Epithelial cell of proximal tubule (primary cell): ENCODE results near the gene TRIM25. TPM values are rescaled to one million over a fixed set of nuclear protein-coding genes. Genes with fewer than 3 reads are reported as not detected.
"Not testable (repeated sequence)": the region's sequence is repeated elsewhere in the genome, so short reads cannot be mapped to it uniquely, and the experiment has no call there.

Source experiments
- DNase-seq: peaks from one replicate; pipeline ENCODE4 v3.0.0-alpha.2; 2011; ENCODE audit warnings: low read depth
- H3K4me3 ChIP-seq: 2 replicates; pipeline ENCODE4 v1.5.1; 2011; ENCODE audit warnings: low read depth, mild to moderate bottlenecking, low read length
- CTCF ChIP-seq: conservative IDR thresholded peaks from 2 replicates; pipeline ENCODE4 v1.5.1; 2012; ENCODE audit warnings: low read depth, mild to moderate bottlenecking, low read length
- total RNA-seq: library from RNA; depleted of rRNA; stranded (reverse); fragments of >200 nt; gene quantifications from 2 replicates; pipeline ENCODE4 v1.2.3, GENCODE V29; 2015

Gene TRIM25
- total RNA-seq, 1 donor from 2014 or later: 58.1 TPM

GRCh38 chr17:56945938-56946505, 32.2 kb upstream of the TRIM25 start:
- H3K4me3 ChIP-seq: no peak overlapping the region

GRCh38 chr17:56943505-56944125, 29.8 kb upstream of the TRIM25 start:
- no peak for TF ChIP-seq CTCF
- no peak overlapping the region for H3K4me3 ChIP-seq
- no peak for DNase-seq

More at GRCh38 chr17:56945938-56946505, 32.2 kb upstream of the TRIM25 start:
- TF ChIP-seq CTCF: no peak
- DNase-seq: no peak

GRCh38 chr17:56939869-56940484, 26.1 kb upstream of the TRIM25 start:
- no peak for DNase-seq
- H3K4me3 ChIP-seq: no peak overlapping the region
- TF ChIP-seq CTCF: peak; percentile 74

GRCh38 chr17:56938206-56938605, 24.4 kb upstream of the TRIM25 start:
- DNase-seq, H3K4me3 ChIP-seq: not testable (repeated sequence)

- H3K4me3 ChIP-seq: no peak overlapping the region
- no peak for DNase-seq
- TF ChIP-seq CTCF: no peak
Observed at GRCh38 chr17:56937687-56938086, 23.8 kb upstream of the TRIM25 start.

GRCh38 chr17:56936697-56937322, 23.0 kb upstream of the TRIM25 start:
- no peak overlapping the region for H3K4me3 ChIP-seq
- no peak for TF ChIP-seq CTCF
- no peak for DNase-seq

- no peak overlapping the region for H3K4me3 ChIP-seq
- no peak for TF ChIP-seq CTCF
- DNase-seq: no peak
Observed at GRCh38 chr17:56935461-56935860, 21.6 kb upstream of the TRIM25 start.
